HG03432 (cell line): ENCODE measurements around the gene OBSCN.

Experiments
- ATAC-seq: cut with Tn5 transposase; IDR thresholded peaks from one replicate; pipeline ENCODE4 v1.9.1; 2021; ENCODE audit warnings: mild to moderate bottlenecking, moderate library complexity; ENCODE audit not compliant: unreplicated experiment

Gene OBSCN

GRCh38 chr1:228286505-228287417 lies 78.9 kb downstream of the OBSCN start:
- ATAC-seq: no peak

- no peak for ATAC-seq
Measured at GRCh38 chr1:228287541-228288425, 79.9 kb downstream of the OBSCN start.

DNA sequence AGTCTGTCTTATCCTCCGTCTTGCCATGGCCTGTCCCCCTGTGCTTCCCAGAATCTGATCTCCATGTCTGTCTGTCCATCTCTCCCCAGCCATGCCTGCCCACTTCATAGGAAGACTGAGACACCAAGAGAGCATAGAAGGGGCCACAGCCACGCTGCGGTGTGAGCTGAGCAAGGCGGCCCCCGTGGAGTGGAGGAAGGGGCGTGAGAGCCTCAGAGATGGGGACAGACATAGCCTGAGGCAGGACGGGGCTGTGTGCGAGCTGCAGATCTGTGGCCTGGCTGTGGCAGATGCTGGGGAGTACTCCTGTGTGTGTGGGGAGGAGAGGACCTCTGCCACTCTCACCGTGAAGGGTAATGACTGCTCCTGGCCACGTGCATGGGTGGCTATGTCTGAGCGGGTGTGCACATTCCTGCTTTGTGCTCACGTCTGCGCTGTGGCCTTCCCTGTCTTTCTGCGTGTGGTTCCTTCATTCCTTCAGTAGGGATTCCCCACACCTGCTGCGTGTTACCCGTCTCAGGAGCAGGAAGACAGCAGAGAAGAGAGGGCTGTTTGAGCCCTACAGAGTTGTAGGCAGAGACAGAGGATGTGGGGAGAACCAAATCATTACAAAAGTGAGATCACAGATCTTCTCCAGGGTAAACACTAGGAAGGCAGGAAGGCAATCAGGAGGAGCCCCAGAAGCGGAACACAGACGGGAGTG lies 80.8 kb downstream of the OBSCN start:
- no peak for ATAC-seq

- no peak for ATAC-seq
Measured at GRCh38 chr1:228289239-228289849, 81.5 kb downstream of the OBSCN start.

DNA sequence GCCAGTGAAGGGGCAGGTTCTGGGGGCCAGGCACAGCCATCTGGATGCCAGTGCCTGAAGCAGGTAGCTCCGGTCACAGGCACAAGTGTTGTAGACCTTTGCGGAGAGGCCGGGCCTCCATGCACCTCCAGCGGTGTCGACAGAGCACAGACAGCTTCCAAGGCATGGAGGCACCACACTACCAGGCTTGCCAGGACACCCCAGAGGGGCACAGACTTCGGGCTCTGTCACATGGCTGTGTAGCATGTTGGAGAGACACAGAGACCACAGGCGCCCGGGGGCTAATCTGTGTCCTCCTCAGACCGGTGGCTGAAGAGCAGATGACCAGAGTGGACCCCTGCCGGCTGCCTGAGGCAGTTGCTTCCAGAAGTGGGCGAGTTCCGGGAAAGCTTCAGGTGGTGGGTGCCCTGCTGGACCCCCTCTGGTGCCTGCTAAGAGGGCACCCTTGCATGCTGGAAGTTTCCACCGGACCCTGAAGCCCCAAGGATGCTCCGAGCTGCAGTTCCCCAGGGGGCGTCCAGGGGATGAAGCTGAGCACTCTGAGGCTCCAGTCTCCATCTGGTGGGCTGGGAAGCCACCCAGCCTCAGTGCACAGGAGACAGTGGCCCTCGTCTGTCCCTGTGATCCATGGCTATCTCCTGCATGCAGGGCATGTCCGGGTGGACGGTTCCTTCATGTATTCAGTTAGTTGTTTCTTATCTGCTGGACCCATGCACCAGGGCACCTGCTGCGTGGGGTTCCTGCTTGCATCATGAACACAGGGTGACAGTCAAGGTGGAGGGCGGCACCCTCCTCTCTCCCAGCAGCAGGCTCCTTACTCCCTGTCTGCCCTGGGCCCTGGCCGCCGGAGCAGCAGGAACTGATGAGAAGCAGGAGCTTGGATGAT lies 82.4 kb downstream of the OBSCN start:
- no peak for ATAC-seq

- no peak for ATAC-seq
Measured at GRCh38 chr1:228291906-228292608, 84.2 kb downstream of the OBSCN start.

- no peak for ATAC-seq
Measured at GRCh38 chr1:228292609-228292911, 84.7 kb downstream of the OBSCN start.

DNA sequence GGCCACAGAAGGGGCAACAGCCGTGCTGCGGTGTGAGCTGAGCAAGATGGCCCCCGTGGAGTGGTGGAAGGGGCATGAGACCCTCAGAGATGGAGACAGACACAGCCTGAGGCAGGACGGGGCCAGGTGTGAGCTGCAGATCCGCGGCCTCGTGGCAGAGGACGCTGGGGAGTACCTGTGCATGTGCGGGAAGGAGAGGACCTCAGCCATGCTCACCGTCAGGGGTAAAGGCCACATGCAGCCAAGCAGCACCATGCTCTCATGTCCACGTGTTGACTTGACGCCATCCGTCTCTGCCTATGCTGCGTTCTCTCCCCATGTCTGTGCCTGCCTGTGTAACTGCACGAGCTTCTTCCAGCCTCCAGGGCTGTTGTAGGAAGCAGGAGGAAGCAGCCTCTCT lies 85.5 kb downstream of the OBSCN start:
- ATAC-seq: no peak

DNA sequence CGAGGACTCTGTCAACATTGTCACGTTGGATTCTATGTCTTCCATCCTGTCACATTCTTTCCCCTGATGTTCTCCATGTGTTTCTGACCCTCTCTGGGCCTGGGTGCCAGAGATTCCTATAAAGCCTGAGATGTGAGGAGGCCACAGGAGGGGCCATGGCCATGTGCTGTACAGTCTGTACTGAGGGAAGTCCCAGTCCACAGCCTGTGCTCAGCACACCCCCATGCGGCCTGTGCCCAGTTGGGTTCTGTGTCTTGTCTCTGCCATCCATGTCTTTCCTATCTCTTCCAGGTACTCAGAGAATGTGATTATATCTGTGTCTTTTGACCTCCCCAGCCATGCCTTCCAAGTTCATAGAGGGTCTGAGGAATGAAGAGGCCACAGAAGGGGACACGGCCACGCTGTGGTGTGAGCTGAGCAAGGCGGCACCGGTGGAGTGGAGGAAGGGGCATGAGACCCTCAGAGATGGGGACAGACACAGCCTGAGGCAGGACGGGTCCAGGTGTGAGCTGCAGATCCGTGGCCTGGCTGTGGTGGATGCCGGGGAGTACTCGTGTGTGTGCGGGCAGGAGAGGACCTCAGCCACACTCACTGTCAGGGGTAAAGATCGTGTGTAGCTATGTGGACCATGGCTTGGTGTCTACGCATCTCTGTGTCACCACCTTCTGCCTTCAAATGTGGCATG lies 86.1 kb downstream of the OBSCN start:
- ATAC-seq: no peak

DNA sequence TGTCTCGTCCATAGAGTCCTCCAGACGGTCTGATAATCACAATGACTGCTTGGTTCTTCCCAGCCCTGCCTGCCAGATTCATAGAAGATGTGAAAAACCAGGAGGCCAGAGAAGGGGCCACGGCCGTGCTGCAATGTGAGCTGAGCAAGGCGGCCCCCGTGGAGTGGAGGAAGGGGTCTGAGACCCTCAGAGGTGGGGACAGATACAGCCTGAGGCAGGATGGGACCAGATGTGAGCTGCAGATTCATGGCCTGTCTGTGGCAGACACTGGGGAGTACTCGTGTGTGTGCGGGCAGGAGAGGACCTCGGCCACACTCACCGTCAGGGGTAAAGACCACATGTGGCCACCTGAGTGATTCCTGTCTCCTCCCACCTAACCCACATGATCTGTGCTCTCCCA lies 86.9 kb downstream of the OBSCN start:
- no peak for ATAC-seq

DNA sequence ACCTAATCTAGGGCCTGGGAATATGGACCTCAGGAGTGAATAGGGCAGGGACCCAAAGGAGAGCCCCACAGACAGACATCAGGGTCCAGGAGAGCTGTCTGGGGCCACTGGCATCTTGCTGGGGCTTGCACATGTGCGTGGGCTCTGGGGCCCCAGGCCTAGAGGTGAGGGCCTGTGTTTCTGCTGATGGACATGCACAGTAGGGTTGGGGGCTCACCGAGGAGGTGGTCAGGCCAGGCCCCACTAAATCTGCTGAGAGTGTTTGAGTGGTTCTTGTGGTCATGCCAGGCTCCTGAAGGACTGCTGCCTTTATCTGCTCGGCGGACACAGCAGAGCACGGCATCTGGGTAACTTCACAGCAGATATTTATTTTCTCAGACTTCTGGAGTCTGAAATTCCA lies 87.4 kb downstream of the OBSCN start:
- no peak for ATAC-seq

DNA sequence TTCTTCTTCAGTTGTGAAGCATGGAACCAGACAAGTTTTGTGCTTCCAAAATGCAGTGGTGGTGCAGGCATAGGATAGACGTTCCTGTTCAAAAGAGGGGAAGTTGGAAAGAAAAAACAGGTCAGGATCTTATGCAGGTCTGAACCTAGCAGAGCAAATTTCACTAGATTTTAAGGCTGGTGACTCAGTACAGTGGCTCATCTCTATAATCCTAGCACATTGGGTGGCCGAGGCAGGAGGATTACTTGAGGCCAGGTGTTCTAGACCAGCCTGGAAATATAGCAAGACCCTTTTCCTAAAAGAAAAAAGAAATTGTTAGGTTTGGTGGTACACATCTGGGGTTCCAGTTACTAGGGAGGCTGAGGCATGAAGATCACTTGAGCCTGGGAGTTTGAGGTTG lies 88.1 kb downstream of the OBSCN start:
- ATAC-seq: no peak

DNA sequence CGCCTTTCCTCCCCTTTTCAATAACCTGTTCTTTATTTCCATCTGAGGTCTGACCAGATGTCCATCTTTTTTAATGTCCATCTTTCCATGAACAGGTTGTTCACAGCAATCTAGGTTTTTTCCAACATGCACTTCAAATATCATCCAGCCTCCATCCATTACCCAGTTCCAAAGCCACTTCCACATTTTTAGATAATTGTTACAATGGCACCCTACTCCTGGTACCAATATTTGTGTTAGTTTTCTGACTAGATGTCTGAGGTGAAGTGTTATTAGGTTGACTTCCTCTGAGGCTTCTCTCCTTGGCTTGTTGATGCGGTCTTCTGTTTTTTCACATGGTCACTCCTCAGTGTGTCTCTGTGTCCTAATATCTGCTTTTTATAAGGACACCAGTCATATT lies 89.4 kb downstream of the OBSCN start:
- no peak for ATAC-seq

DNA sequence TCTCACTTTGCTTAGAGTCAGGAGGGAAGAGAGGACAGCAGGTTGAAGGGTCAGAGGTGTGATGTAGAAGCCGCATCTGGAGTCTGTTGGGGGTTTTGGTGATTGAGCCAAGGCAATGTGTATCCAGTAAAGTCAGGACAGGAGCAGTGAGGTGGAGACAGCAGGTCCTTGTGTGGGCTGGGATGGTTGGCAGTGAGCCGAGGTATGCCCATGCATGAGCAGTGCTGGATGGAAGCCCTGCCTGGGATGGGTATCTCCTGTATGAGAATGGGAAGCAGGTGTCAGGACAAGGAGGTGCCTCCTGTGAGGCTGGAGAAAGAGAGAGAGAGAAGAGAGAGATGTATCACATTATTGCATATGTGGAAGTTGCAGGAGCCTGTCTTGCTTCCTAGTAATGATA lies 90.0 kb downstream of the OBSCN start:
- no peak for ATAC-seq

GRCh38 chr1:228298471-228298870 lies 90.6 kb downstream of the OBSCN start:
- no peak for ATAC-seq

DNA sequence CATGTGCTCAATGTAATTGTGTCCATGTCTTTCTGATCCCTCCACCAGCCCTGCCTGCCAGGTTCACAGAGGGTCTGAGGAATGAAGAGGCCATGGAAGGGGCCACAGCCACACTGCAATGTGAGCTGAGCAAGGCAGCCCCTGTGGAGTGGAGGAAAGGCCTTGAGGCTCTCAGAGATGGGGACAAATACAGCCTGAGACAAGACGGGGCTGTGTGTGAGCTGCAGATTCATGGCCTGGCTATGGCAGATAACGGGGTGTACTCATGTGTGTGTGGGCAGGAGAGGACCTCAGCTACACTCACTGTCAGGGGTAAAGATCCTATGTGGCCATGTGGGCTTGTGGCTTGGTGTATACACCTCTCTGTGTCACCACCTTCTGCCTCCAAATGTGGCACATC lies 91.4 kb downstream of the OBSCN start:
- ATAC-seq: no peak

DNA sequence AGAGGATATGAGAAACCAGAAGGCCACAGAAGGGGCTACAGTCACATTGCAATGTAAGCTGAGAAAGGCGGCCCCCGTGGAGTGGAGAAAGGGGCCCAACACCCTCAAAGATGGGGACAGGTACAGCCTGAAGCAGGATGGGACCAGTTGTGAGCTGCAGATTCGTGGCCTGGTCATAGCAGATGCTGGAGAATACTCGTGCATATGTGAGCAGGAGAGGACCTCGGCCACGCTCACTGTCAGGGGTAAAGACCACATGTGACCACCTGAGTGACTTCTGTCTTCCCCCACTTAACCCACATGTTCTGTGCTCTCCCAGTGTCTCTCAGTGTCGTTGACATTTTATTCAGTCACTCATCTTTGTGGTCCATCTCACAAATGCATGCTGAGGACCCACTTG lies 92.1 kb downstream of the OBSCN start:
- ATAC-seq: no peak

GRCh38 chr1:228302086-228302485 lies 94.2 kb downstream of the OBSCN start:
- no peak for ATAC-seq

- no peak for ATAC-seq
Measured at GRCh38 chr1:228303596-228303995, 95.8 kb downstream of the OBSCN start.
